ENCODE results near the gene PRG2.
"Not testable (repeated sequence)": the region's sequence is repeated elsewhere in the genome, so short reads cannot be mapped to it uniquely, and the experiment has no call there.

The PRG2 gene

DNA sequence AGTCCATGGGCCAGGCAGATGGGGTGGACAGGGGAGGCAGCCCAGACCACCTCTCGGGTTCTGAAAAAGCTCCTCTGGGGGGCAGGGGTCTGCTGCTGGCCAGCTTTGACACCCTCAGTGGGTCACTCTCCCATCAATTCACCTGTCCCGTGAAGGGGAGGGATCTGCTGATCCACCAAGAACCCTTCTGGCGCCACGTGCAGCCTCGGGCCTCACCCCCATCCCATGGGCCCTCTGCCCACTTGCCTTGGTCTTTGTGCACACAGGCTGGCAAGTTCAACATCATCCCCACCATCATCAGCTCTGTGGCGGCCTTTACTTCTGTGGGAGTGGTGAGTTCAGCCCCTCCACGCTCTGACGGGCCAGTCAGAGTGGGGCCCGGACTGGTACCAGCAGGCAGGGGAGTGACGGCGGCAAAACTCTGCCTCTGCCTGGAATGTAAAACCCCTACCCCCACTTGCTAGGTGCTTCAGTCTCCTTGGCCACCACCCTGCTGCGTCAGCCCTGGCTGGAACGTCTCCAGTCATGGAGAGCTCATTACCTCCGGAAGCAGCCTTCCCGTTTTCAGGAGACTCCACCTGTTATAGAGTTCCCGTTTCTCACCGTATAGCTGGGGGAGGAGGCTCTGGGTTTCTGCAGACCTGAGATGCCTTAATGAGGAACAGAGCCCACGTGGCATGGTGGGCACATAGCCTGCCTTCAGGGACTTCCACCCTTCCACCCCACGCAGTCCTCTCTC, 22.2 kb downstream of the PRG2 start:
- no peak for DNase-seq (ENCODE audit: low spot score)

DNA sequence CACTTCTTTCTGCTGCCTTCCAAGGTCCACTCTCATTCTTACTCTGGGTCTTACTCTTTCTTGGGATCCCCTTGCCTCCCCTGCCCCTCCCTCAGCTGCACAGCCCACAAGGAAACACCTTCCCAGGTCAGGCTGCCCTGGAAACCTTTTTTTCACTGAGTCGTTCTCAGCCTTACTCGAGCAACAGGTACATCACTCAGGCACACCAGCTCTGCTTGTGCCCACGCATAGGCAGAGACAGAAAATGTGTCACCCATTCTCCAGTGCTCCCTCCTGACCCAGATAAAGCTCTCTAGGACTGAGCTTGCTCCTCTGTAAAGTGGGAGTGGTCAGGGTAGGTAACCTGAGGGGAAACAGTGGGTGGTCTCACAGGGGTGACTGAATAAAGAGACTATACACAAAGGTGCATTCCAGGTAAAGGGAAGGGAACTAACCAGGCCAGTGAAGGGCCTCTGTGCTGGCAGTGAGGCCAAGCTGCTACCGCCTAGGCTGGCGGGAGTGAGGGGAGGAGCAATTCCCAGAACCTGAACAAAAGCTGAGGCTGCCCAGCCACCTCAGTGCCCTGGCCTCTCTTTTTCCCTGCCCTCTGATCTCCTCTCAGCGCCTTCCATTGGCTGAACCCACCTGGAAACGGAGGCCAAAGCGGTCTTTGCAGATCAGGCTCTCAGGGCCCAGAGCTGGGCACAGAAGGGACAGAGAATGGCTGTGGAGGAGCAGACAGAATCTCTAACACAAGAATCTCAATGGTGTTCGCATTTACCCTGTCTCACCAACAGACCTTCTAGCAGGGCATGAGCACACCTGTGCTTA, 25.4 kb downstream of the PRG2 start:
- no peak for DNase-seq (ENCODE audit: low spot score)

DNA sequence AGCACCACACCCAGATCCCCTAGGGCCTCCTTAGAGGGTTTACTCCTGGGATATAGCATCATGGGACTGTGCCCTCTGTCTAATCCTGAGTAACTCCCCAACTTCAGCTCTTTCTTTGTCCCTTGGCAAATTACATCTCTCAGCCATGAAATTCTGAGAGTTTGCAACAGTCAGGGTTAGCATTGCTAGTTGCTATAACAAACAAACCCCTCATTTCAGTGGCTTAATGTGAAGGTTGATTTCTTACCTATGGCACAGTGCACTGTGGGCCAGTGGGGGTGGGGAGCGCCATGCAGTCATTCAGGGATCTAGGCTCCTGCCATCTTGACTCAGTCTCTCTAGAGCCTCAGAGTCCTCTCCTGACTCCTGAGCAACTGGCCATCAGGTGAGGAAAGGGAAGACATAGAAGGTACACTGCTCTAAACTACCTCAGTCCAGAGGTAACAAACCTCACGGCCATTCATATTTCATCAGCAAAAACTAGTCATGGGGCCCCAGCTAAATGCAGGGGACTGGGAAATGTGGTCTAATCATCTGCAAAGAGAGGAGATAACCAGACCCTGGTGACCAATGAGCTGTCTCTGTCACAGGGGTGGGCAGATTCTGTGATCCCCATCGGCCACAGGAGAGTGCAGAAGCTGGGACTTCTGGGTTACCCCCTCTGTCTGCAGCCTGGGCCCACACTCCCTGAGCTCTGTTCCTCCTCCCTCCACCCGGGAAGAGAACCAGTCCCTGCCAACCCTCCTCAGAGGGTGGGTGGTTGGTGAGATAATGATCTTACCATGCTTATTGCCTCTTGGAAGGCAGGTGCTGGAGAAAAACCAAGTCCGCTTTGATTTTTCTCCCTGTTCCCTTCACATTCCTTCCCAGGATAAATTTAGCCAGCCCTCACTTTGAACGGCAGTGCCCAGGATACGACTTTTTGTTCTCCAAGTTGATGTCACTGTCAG, 27.0 kb downstream of the PRG2 start:
- DNase-seq (ENCODE audit: low spot score) = no peak

DNA sequence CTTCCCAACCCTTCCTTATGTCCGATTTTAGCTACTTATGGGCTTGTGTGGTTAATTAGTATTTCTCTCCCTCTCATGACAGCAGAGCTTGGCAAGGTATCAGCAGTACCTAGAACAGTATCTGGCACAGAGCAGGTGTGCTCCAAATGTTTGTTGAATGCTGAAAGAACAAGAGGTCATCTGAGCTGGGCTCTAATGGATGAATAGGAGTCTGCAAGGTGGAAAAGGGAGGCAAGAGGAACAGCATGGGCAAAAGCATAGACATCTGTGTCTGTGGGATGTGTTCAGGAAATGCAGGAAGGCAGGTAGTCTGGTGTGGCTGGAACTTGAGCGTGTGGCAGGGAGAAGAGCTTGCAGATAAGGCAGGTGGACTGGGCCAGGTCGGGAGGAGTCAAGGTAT, 28.5 kb downstream of the PRG2 start:
- no peak for DNase-seq (ENCODE audit: low spot score)

DNA sequence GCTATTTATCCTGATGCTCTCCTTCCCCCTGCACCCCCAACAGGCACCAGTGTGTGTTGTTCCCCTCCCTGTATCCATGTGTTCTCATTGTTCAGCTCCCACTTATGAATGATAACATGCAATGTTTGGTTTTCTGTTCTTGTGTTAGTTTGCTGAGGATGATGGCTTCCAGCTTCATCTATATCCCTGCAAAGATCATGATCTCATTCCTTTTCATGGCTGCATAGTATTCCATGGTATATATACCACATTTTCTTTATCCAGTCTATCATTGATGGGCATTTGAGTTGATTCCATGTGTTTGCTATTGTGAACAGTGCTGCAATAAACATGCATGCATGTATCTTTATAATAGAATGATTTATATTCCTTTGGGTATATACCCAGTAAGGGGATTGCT, 29.0 kb downstream of the PRG2 start:
- DNase-seq (ENCODE audit: low spot score) = not testable (repeated sequence)

DNA sequence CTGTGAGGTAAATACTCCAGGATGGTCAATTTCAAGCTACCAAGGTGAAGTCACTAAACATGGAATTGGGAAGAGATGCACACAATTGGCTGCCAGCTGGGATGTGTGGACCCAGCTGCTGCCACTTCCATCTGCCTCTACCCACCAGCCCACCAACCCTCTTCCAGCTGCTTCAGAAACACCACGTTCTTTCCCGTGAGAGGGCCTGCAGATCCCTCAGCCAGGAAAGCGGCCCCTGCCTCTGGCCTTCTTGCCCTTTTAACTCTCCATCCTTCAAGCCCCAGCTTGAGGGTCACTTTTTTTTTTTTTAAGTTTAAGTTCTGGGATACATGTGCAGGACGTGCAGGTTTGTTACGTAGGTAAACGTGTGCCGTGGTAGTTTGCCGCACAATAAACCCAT, 29.5 kb downstream of the PRG2 start:
- DNase-seq (ENCODE audit: low spot score) = no peak

DNA sequence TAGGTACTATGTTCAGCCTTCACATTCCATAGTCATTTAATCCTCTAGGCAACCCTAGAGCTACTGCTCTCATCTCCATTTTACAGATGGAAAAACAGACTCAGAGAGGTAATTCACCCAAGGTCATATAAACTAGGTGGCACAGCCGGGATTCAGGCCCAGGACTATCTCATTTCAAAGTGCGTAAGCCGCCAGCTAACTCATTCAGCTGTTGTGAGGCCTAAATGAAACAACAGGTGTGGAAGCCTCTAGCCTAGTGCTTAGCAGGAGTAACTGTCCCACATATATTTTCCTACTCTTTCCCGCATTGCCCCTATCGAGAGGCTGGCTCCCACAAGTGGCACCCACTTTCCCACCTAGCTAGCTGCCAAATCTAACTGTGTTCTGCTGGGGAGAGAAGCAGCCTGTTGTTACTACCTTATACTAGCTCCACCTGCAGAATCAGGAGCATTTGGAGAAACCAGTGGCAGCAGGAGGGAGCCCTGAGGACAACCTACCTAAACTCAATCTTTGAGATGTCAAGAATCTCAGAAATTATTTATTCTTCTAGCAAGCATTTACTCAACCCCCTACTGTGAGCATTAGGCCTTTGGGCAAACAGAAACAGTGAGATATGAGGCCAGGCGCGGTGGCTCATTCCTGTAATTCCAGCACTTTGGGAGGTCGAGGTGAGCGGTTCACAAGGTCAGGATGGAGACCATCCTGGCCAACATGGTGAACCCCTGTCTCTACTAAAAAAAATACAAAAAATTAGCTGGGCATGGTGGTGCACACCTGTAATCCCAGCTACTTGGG, 30.4 kb downstream of the PRG2 start:
- no peak for DNase-seq (ENCODE audit: low spot score)

DNA sequence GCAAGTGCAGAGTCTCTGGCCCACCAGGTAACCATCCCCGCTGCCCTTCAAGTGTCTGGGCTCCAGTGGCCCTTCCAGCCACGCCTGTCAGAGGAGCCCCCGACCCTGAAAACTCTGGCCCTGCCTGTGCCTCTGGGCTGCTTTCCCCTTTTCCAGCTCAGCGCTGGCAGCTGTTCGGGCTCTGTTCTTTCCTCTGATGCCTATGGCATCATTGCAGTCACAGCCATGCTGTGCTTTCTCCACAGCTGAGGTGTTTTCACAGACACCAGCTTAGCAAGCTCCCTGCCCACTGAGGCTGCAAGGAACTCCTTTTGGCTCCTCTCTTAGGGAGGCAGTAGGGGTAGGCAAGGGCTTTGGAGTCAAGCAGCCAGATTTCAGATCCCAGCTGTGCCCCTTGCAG, 31.1 kb downstream of the PRG2 start:
- DNase-seq (ENCODE audit: low spot score) = no peak

DNA sequence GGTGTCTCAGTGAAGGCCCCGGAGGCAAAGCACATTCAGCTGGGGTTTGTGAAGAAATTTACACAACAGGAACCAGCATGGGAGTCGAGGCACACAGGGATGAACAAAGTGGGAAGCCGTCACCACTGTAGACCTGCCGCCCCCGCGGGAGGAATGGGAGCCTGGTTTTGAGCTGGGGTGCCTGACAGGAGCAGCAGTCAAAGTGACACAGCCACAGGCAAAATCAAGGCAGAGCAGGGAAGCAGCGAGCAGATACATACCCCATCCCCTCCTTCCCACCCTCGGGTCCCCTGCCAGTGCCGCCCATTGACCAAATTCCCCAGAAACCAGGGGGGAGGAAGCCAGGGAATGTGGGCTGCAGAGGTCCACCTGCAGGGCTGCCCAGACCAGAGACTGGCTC, 31.5 kb downstream of the PRG2 start:
- no peak for DNase-seq (ENCODE audit: low spot score)

DNA sequence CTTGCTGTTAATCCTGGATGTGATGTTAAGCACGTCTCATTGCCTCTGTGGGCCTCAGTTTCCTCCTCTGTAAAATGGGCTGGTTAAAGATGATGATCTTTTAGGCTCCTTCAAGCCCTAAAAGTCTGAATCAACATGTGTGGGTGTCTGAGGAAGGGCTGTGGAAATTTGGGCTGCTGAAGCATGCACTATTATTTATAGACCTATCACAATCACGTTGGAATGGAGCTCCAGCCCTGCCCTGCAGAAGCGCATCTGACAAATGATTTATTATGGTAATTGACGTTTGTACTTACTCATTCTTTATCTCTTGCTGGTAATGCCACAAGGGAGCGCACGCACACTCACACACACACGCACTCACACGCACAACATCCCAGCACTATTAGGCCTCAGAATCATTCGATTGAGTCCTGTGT, 31.9 kb downstream of the PRG2 start:
- DNase-seq (ENCODE audit: low spot score) = no peak

DNA sequence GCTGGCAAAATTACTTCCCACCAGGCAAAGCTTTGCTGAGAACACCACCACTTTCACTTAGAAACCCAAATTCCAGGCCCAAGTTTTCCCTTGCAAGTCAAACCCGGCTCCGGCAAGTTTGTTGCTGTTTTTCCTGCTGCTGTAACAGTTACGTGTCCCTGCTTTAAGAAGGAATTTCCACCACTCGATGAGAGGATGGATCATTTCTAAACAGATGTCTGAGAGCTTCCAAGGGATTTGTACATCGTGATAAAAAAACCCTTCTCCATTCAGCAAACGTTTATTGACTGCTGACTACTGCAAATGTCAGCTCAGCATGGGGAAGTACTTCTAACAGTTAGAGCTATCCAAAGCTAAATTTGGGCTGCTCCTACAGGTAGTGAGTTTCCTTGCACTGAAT, 32.6 kb downstream of the PRG2 start:
- DNase-seq (ENCODE audit: low spot score) = no peak

DNA sequence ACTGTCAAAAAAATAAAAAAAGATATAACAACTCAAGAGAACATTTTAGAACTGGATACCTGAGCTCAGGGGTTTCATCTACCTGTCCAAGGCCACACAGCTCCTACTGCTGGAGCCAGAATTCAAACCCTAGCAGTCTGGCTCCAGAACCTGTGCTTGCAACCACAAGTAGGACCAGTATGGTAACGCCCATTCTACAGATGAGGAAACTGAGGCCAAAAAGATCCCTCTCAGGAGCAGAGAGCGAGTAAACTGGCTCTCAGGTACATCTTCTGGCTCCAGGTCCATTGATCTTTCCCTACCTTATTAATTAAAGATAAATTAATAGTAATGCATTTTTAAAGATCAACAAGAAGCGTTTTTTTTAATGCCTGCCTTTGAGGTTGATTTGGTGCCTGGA, 33.1 kb downstream of the PRG2 start:
- DNase-seq (ENCODE audit: low spot score) = no peak

DNA sequence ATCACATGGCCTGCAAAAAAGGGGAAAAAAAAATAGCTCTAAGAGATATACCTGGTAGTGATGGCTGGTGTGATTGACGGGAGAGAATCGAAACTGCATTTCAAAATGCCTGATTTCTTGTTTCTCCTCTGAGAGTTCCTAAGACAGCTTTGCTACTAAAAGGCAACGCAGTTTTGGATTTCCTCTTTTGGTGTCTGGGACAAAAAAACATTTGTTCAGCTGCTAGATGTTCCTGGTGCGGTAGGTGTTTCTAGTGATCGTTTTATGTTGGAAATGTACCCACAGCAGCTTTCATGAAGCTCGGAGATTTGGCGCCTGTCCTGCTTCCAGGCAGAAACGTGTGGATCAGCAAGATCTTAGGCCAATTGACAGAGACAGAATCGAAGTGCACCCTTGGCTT, 34.2 kb downstream of the PRG2 start:
- DNase-seq (ENCODE audit: low spot score) = no peak

DNA sequence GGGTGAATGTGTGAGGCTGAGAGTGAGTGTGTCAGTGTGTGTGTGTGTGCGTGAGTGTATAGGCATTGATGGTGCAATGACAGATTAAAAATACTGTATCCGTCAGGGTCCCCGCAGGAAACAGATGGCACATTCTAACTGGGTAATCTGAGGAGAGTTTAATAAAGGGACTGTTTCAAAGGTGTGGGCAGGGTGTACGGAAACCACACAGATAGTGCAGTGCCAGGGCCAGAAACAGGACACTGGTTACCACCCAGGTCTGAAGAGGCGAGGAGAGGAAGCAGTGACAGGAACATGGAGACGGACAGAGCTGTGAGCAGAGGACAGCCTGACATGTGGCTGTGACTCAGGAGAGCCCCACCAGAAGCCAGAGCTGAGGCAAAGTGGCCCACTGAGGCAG, 35.8 kb downstream of the PRG2 start:
- DNase-seq (ENCODE audit: low spot score) = no peak

DNA sequence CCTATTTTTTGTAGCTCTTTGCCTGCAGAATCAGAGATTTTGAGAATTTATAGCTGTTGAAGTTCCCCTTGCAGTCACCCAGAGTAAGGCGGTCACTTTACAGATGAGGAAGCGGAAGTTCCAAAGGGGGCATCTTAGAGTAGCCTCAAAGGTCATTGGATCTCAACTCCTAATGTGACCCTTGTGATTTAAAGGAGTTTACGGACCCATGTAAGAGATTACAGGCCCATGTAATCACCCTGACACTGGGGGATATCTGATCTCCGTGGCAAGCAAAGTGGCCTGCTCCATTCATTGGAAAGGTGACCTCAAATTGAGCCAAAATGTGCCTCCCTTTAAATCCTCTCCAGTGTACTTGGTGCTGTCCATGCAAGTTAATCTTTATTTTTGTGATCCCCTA, 36.6 kb downstream of the PRG2 start:
- no peak for DNase-seq (ENCODE audit: low spot score)

DNA sequence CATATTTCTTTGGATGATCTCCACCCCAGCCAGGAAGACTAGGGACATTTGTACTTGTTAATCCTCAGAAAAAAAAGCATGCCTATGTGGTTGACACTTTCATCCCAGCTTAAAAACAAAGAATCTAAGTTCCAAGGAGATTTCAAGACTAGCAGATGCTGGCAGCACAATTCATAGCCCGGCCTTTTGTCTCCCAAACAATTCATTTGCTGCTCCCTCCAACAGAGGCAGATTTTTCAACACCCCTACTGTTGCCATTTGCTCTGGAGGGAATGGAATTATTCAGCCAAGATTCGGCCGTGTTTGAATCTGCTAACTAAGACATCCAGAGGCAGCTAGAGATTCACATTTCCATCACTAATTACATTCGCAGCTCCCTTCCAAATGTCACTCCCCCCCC, 37.0 kb downstream of the PRG2 start:
- no peak for DNase-seq (ENCODE audit: low spot score)

DNA sequence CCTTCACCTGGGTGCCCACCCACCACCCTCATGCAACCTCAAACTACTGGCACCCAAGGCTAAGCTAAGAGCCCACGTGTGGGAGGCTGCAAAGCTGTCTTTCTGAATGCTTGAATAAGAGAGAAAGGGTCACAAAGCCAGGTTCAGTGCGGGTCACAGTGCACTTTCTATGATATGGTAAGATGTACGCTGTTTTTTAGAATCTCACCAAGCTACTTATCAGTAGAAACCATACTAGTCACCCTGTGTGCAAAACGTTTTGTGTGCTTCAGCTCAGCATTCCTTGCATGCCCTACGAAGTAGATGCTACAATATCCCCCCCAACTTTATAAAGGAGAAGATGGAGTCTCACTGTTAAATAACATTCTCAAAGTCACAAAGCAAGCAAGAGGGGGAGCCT, 37.4 kb downstream of the PRG2 start:
- no peak for DNase-seq (ENCODE audit: low spot score)

DNA sequence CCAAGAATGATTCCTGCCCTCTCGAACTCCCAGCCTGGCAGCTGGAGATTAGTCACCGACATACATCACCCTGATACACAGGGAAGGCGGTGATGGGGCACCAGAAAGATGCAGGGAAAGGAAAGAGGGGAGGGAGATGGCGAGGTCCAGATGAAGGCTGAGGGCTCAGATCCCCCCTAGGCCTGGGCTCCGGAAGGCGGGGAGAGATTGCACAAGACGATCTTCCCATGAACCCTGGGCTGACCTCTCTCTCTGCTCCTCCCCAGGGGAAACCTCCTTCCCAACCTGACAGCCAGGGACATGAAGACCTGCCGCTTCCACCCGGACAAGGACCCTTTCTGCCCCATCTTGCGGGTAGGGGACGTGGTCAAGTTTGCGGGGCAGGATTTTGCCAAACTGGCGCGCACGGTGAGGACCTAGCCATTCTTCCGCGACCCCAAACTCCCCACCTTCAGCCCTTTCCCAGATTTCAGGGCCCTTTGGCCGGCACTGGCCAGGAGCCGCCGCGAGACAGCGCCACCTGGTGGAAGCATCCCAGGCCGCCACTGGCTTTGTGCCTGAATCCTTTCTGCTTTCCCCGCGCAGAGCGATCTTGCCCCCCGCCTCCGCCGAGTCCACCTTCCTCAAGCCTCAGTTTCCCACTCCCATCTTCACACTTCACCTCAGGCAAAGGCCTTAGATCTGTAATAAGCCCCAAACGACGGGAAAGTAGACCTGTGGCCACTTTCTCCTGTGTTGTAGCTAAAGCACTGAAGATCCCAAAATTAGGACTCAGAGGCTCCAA, 40.8 kb downstream of the PRG2 start:
- DNase-seq (ENCODE audit: low spot score) = no peak

DNA sequence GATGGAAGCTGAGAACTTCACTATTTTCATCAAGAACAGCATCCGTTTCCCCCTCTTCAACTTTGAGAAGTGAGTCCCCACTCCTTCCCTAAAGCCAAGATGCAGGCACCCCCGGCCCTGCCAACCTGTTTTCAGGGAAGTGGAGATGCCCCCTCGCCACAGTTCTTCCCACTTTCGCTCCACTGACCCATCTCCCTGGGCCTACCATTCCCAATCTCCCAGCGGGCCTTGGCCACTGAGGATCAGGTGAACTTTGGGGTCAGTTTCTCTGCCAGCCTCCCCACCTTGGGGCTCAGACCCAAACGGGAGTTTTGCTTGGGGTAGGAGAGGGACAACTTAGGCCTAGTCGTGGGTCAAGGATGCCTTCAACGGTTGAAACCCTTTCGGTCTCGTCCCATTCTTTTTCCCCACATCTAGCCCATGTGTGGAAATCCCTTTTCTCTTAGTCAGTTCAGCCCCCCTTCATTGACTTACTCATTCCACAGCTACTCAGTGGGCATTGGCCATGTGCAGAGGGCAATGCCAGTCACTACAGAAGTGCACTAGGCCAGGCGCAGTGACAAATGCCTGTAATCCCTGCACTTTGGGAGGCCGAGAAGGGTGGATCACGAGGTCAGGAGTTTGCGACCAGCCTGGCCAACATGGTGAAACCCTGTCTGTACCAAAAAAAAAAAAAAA, 41.7 kb downstream of the PRG2 start:
- DNase-seq (ENCODE audit: low spot score) = no peak

DNA sequence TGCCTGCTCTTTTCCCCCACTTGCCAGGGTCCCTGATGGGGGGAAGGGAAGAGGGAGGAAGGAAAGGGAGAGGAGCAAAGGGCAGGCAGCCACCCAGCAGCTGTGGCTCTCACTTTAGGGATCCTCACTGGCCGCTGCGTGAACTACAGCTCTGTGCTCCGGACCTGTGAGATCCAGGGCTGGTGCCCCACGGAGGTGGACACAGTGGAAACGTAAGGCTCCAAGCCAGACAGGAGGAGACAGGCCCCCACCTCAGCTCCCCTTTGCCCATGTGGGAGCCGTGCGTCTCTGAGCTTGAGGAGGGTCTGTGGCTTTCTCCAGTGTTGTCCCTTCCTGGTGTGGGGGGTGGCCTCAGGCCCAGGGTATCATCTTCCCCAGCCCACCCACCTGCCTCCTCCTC, 42.4 kb downstream of the PRG2 start:
- no peak for DNase-seq (ENCODE audit: low spot score)
